Stimulated activated CD4-positive, alpha-beta T cell treated with anti-CD3 and anti-CD28 coated beads, Interleukin-1b, Interleukin-23, amount 100 ng/mL, for 1 hour (primary cell): Measurements from ENCODE around the gene FKBP4.

ENCODE experiments used
- DNase-seq, 2 donors: peaks; one replicate each; pipeline ENCODE4 v3.0.0-alpha.2; 2020; ENCODE audit warnings: low read depth in 2 of 2

The FKBP4 gene

GRCh38 chr12:2845280-2845679, 50.5 kb downstream of the FKBP4 start:
- DNase-seq = no peak

- DNase-seq = no peak
Measured at GRCh38 chr12:2851931-2852330, 57.2 kb downstream of the FKBP4 start.

GRCh38 chr12:2853626-2854025, 58.9 kb downstream of the FKBP4 start:
- peak in 1 of 2 donors; percentile 27 for DNase-seq
